HL-60/S4 treated with retinoic acid at 250 ng/mL for 4 days and 3 days (cell line): Measurements from ENCODE around the gene OR52I2.

Experiments
- in situ Hi-C: fragments of 300-500 bp; cut with MboI; formaldehyde crosslinking; loops from 2 replicates; pipeline ENCODE4 v1.7.0; 2022; ENCODE audit warnings: low sequenced_read_pairs

OR52I2 gene

DNA sequence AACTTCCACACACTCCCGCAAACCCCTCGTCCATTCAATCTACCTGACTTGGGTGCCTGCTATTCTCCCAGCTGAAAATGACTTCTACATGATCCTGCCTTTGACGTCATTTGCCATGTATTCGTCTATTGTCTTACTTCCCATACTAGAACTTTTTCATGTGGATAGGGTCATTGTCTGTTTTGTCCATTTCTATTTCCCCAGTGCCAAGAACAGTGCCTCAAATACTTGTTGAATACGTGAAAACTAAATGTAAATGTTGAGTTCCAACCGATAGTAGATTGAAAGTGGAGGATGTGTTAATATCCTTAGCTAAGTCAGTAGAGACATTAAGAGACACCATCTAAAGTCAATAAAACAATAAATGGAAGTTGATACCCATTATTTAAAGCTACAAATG is 25.6 kb downstream of the OR52I2 start:
- in situ Hi-C loops, result no loop called here

DNA sequence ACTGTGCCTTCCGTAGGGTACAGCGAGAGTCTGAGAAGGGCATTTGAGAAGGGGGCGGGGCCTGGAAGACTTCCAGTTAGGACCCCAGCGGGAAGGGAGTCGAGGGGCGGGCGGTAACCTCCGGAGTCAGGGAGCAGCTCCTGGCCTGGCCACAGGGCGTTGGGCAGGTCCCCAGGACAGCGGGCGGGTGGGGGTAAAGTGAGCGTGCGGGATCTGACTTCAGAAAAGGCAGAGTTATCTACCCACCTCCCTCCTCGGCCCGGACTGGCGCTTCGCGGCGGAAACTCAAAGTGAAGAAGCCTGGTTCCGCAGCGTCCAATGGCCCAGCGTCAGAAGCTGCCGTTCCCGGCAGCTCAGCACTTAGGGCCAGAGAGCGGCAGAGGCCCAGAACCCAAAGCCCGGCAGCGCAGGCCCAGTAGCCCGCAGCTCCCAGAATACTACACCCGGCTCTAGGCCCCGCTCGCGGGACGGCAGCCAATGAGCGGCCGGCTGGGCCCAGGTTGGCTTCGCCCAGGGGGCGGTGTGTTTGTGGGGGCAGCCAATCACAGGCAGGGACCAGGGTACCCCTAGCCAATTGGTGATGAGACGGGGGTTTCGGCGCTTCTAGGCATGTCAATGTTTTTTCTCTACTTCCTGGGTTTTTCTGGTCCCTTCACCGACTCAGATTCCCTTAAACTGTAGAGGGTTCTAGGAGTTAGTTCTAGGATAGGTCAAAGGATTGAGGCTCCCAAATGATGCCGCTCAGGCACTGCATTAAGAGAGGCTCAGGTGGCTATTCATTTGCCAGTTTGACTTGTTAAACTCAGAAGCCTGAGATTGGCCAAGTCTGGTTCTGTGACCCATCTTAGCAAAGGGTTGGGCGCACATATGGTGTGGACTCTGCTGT is 26.5 kb downstream of the OR52I2 start, which contains the start of gene TRIM68:
TSS of gene TRIM68 (minus strand) at position 451 of the 886 bp plus-strand sequence. CDS start 2,727 bp downstream, outside the sequence.
- in situ Hi-C loops, result no loop called here

DNA sequence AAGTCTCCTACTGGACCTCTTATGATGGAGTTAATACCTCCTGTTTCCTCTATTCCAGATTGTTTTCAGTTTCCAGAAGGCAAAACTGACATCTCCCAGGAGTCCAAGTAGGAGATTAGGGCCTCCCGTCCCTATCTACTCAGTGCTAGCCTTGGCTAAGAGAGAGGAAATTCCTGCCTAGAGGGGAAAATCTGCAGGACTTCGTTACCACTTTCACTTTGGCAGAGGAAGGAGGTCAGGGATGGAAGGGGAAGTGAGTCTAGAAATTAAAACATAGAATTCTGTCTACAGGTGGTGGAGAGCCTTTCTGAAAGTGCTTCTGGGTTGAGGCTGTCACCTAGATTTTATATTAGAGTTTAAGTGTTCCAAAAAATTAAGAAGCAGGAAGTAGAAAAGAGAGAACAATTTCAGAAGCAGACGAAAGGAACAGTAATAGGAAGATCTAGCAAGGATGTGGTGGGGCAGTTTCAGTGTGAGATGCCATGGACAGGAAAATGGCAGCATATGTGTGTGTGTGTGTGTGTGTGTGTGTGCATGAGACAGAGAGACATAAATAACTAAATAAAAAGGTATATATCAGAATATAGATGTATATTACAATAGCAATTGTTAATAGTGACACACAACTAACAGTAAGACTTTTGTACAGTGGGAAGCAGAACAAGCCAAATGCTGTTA is 28.9 kb downstream of the OR52I2 start:
- in situ Hi-C loops, result no loop called here

DNA sequence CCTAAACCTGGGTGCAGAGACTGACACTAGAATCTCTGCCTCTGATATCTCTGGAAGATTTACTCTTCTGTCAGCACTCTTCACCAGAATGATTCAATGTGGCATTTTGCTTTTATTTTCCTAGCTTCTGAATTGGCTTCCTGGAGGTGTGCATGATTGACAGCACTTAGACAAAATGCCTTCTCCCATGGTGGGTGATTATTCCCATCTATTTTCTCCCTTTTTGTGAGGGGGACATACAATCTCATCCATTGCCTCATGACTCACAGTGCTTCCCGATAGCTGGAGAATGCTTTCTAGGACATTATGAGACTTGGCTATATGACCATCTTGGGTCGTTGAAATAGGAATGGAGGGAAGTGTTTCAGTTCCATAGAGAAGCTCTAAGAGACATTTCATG is 30.4 kb downstream of the OR52I2 start:
- in situ Hi-C loops, result no loop called here

DNA sequence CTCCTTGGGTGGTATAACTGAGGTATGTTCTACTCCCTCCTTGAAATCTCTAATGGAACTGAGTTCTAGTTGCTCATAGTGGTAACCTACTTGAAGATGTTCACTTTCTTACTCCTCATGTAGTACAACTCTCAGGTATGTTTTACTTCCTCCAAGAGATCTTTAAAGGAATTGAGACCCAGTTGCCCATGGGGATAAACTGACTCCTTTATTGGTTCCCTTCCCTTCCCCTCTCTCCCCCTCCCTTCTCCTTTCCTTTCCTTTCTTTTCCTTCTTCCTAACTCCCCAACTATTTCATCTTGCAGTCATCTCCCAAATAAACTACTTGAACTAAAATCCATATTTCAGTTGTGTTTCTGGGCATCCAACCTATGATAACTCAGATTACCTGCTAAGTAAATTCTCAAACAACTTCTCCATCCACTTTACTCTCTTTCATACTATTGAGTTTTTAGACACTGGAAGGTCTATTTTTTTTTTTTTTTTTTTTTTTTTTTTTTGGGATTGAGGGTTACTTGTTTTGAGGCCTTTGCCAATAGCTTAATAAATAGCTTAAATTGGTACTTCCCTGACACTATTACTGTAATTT is 34.4 kb downstream of the OR52I2 start:
- in situ Hi-C loops, result no loop called here

DNA sequence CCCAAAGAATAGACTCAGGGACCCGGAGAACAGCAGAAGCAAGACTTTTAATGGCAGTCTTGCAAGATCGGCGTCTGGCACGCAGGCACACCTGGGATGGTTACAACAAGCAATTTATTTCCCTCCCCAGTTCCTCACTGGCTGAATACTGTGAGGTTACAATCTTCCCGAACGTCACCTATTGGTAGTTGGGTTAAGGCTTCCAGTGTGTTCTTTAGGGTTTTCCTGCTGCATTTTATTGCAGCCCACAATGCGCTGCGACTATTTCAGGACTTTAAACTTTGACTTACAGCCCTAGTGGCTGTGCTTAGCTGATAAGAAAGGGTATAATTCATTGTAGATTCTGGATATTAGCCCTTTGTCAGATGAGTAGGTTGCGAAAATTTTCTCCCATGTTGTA is 38.0 kb downstream of the OR52I2 start:
- in situ Hi-C loops, result no loop called here

DNA sequence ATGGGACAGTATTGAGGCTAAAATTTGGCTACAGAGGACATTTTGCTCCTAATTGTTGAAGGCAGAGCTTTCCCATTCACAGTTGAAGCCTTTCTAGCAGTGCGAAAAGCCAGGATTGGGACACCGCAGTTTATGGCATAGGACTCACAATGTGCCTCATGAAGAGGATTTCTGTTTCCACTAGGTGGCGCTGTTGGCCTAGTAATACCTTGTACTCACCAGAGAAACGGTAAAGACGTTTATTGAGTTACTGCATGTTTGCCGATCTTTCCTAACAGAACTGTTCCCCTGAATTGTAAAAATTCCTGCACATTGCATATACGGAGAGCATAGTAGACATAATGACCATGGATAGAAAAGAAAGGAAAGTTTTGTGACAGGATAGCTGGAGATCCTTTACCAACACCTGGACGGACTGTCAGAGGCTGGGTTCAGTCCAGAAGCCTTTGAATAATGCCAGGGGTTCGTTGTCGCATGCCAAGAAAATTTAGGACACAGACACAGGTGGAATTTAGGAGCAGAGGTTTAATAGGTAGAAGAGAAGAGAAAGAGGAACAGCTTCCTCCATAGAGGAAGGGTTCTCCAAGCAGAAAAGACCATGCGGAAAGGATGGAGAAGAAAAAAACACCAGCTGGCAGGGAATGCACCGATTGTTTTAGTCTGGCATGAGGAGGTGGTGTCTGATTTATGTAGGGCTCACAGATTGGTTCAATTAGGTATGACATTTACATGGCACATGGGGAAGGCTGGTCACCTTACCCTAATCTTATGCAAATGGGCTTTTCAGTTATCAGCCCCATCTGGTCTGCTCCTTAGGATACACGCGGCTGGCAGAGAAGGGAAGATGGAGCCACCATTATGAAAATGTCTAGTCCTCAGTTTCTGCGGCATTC is 44.9 kb downstream of the OR52I2 start:
- in situ Hi-C loops, result no loop called here

DNA sequence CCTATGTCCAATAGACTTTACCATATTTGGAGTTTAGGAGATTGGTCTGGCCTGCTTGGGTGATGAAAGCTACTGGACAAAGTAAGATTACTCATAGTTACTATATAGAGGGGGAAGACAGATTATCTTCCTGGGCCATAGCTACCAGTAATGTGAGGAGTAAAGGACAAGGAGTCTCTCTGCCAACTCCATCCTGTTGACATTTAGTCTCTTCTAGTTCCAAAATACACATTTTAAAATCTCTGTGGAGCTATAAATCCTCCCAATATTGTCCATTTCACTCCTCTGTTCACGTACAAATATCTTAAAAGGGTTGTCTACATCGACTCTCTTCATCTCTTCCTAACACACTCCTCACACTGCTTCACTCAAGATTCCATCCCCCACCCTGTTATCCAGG is 54.6 kb downstream of the OR52I2 start:
- in situ Hi-C loops, result no loop called here

DNA sequence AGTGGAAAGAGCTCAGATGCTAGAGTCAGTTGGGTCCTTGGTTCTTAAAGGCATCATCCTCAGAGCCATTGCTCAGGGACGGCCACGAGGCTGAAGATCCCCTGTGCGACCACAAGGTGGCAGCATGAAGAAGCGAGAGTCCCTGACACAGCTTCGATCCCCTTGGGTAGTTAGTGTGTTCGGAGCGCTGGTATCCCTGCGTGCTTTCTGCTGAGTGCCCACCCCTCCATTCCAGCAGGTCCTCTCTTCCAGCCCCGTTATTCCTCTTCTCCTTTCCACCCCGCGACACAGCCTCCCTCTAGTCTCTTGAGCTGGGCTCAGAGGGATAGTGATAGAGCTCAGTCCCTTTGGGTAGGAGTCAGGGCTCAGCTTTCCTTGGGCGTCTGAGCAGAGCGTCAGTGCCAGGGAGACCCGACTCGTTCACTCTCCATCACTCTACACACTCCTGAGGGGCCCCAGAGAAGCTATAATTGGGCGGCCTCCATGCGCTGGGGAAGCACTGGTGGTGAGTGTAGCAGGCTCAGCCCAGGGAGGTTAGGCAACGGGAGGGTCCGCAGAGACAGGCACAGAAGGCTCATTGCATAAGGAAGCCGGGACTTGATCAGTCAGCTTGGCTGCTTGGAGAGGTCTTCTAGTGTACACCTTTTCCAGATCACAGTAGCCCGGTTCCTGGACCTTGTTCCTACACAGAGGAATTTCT is 55.6 kb downstream of the OR52I2 start, which contains the start of gene OR51D1:
TSS of gene OR51D1 (plus strand) at position 516 of the 700 bp plus-strand sequence. CDS start 2,314 bp downstream, outside the sequence.
- in situ Hi-C loops, result no loop called here

DNA sequence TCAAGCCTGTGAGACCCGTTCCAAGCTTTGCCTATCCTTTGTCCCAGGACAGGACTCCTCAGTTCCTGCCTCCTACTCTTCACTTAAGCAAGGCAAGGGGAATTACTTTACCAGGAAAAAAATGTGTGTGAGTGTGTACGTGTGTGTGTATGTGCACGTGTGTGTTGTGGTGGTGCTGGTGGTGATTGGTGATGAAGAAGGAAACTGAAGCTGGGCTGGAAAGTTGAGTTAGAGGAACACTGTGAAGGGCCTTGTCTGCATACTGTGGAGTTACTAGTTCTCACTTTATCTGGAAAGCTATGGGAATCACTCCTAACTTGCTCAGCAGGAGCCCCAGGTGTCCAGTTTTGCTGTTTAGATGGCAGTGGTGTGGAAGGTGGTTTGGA is 56.1 kb downstream of the OR52I2 start:
- in situ Hi-C loops, result no loop called here

DNA sequence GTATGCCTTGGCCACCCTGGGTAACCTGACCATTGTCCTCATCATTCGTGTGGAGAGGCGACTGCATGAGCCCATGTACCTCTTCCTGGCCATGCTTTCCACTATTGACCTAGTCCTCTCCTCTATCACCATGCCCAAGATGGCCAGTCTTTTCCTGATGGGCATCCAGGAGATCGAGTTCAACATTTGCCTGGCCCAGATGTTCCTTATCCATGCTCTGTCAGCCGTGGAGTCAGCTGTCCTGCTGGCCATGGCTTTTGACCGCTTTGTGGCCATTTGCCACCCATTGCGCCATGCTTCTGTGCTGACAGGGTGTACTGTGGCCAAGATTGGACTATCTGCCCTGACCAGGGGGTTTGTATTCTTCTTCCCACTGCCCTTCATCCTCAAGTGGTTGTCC is 58.4 kb downstream of the OR52I2 start:
- in situ Hi-C loops, result no loop called here

DNA sequence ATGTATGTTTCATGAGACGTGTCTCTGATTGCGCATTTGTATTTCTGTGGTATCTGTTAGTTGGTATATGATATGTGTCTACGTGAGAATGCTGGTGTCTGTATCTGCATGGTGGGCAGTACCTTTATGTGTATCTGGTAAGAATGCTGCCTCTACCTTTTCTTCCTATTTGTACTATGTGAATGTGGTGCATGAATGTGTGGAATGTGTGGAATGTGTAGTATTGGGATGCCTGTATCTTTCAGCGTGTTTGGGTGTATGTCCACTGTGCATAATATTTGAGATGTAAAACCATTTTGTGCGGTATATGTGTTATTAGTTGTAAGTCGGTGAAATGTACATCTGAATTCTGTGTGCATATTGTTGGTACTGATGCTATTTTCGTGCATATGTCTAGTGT is 60.0 kb downstream of the OR52I2 start:
- in situ Hi-C loops, result no loop called here

DNA sequence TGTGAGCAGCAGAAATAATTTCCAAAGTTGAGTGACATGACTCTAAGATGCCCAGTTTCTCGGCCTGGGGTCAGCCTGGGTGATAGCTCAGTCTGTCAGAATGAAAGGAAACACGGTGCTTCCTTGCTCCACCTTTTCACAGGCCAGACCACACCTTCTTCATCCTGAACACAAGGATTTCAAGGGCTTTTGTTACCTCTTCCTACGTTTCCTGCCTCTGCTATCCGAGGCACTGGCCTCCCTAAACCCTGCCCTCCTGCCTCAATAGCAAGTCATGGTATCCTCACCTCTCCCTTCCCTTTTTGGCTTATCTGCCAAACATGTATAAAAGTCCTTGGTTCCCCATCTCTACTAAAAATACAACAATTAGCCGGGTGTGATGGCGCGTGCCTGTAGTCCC is 60.5 kb downstream of the OR52I2 start:
- in situ Hi-C loops, result no loop called here
